CD4-positive, CD25-positive, alpha-beta regulatory T cell (primary cell): ENCODE measurements around the gene FOXC1. TPM values are rescaled to one million over a fixed set of nuclear protein-coding genes. Genes with fewer than 3 reads are reported as not detected.

ENCODE experiments used
- ATAC-seq, 2 donors: fragments of 150-1000 bp; cut with Tn5 transposase; one replicate each; pipeline ENCODE4 v1.10.0; 2021; ENCODE audit warnings: low read depth in 2 of 2, moderate number of reproducible peaks in 2 of 2, moderate library complexity in 1 of 2
- DNase-seq, 3 donors: peaks; one replicate each; pipeline versions ENCODE4 v3.0.0 to v3.0.0-alpha.2; 2012 to 2022; ENCODE audit warnings: mixed read lengths in 1 of 3
- H3K27ac ChIP-seq: one replicate; pipeline ENCODE4 v1.7.0; 2013; ENCODE audit warnings: mild to moderate bottlenecking, low read length; ENCODE audit not compliant: insufficient read depth, poor library complexity, severe bottlenecking
- H3K27me3 ChIP-seq: one replicate; pipeline ENCODE4 v1.7.0; 2013; ENCODE audit warnings: low read length; ENCODE audit not compliant: control insufficient read depth, insufficient read depth
- H3K36me3 ChIP-seq: one replicate; pipeline ENCODE4 v1.7.0; 2013; ENCODE audit warnings: mild to moderate bottlenecking, low read length, moderate library complexity; ENCODE audit not compliant: control insufficient read depth, insufficient read depth
- H3K4me1 ChIP-seq: 2 replicates; pipeline ENCODE4 v1.7.0; 2013; ENCODE audit warnings: mild to moderate bottlenecking, low read length; ENCODE audit not compliant: insufficient read depth, control insufficient read depth, poor library complexity, severe bottlenecking
- H3K4me3 ChIP-seq: one replicate; pipeline ENCODE4 v1.7.0; 2013; ENCODE audit warnings: low read depth, mild to moderate bottlenecking, low read length, moderate library complexity
- H3K9me3 ChIP-seq, 2 experiments: 1 replicate in 1 of 2; 2 replicates in 1 of 2; pipeline ENCODE4 v1.7.0; 2013; ENCODE audit warnings: low read length in 2 of 2, mild to moderate bottlenecking in 1 of 2, moderate library complexity in 1 of 2; ENCODE audit not compliant: control insufficient read depth in 2 of 2
- H3K27ac Mint-ChIP-seq, 3 donors: one replicate each; pipeline ENCODE4 v1.8.0; 2020 to 2022; ENCODE audit warnings: mild to moderate bottlenecking in 3 of 3, mixed read lengths in 3 of 3, moderate library complexity in 2 of 3
- H3K27me3 Mint-ChIP-seq: one replicate; pipeline ENCODE4 v1.8.0; 2022; ENCODE audit warnings: mild to moderate bottlenecking, mixed read lengths
- H3K36me3 Mint-ChIP-seq: one replicate; pipeline ENCODE4 v1.8.0; 2020; ENCODE audit warnings: mixed read lengths
- H3K4me1 Mint-ChIP-seq, 4 donors: one replicate each; pipeline ENCODE4 v1.8.0; 2020 to 2022; ENCODE audit warnings: mixed read lengths in 4 of 4, mild to moderate bottlenecking in 1 of 4
- H3K4me3 Mint-ChIP-seq, 4 donors: one replicate each; pipeline ENCODE4 v1.8.0; 2020 to 2022; ENCODE audit warnings: mild to moderate bottlenecking in 4 of 4, mixed read lengths in 4 of 4, moderate library complexity in 3 of 4
- H3K9me3 Mint-ChIP-seq, 7 donors: one replicate each; pipeline ENCODE4 v1.8.0; 2020 to 2022; ENCODE audit warnings: mixed read lengths in 7 of 7, mild to moderate bottlenecking in 3 of 7, moderate library complexity in 2 of 7
- polyA plus RNA-seq, 4 donors: library from polyadenylated mRNA; unstranded; fragments of 300-500 nt; fragmentation: Illumina TruSeq; gene quantifications; one replicate each; pipeline ENCODE4 v1.2.3, GENCODE V29; 2021
- total RNA-seq: library from RNA; stranded (reverse); gene quantifications from one replicate; pipeline ENCODE4 v1.2.3, GENCODE V29; 2022

Gene FOXC1
- total and polyA plus RNA-seq, 5 donors from 2014 or later = not detected

- Histone ChIP-seq H3K36me3 (no peaks in the 10 kb centered on the region), H3K27me3 (no peaks in the 10 kb centered on the region), H3K4me1 (no peaks in the 10 kb centered on the region), H3K4me3 (no peak overlapping the region), H3K27ac (no peak overlapping the region), H3K9me3 (no peaks in the 10 kb centered on the region)
- no peaks in the 10 kb centered on the region for H3K27me3 Mint-ChIP-seq
- H3K9me3 Mint-ChIP-seq = no peaks in the 10 kb centered on the region
- no peaks in the 10 kb centered on the region for H3K36me3 Mint-ChIP-seq
- DNase-seq = no peak
- ATAC-seq = no peak
- H3K4me1 Mint-ChIP-seq = no peaks in the 10 kb centered on the region
- H3K27ac Mint-ChIP-seq = no peak overlapping the region
- no peak overlapping the region for H3K4me3 Mint-ChIP-seq
Measured at GRCh38 chr6:1657116-1657770, 47.5 kb downstream of the FOXC1 start.

DNA sequence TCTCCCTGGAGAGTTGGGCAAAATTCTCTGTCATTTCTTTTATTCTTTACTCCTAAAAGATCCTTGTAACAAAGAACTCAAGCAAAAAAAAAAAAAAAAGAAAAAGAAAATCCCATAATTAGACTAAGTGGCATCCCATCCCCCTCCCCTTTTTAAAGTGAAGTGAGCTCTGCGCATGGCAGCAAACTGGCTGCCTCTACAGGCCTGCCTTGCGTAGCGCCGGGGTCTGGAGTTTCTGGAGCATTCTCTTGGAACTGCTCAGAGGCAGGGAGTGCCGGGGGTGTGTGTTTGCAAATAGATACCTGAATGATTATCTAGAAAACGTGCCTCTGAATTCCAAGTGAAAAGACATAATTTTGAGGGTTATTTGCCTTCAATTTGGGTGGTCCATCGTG, 48.1 kb downstream of the FOXC1 start:
- Histone ChIP-seq H3K27me3 (no peaks in the 10 kb centered on the region), H3K4me3 (no peak overlapping the region), H3K4me1 (no peaks in the 10 kb centered on the region), H3K36me3 (no peaks in the 10 kb centered on the region), H3K27ac (no peak overlapping the region), H3K9me3 (no peaks in the 10 kb centered on the region)
- DNase-seq (no peak), ATAC-seq (no peak)
- Mint-ChIP-seq H3K27me3 (no peaks in the 10 kb centered on the region), H3K4me1 (no peaks in the 10 kb centered on the region), H3K9me3 (no peaks in the 10 kb centered on the region), H3K4me3 (no peak overlapping the region), H3K36me3 (no peaks in the 10 kb centered on the region), H3K27ac (no peak overlapping the region)

GRCh38 chr6:1658212-1659005, 48.7 kb downstream of the FOXC1 start:
- H3K4me1 ChIP-seq = no peaks in the 10 kb centered on the region
- no peak overlapping the region for H3K27ac ChIP-seq
- H3K27me3 ChIP-seq = no peaks in the 10 kb centered on the region
- DNase-seq (no peak), ATAC-seq (no peak)
- no peaks in the 10 kb centered on the region for H3K36me3 Mint-ChIP-seq
- no peaks in the 10 kb centered on the region for H3K9me3 Mint-ChIP-seq
- no peaks in the 10 kb centered on the region for H3K9me3 ChIP-seq
- H3K4me3 Mint-ChIP-seq = no peak overlapping the region
- H3K4me1 Mint-ChIP-seq = no peaks in the 10 kb centered on the region
- H3K27me3 Mint-ChIP-seq = no peaks in the 10 kb centered on the region
- H3K4me3 ChIP-seq = no peak overlapping the region
- H3K36me3 ChIP-seq = no peaks in the 10 kb centered on the region
- peak overlapping the region in 1 of 3 donors; percentile 5 for H3K27ac Mint-ChIP-seq

DNA sequence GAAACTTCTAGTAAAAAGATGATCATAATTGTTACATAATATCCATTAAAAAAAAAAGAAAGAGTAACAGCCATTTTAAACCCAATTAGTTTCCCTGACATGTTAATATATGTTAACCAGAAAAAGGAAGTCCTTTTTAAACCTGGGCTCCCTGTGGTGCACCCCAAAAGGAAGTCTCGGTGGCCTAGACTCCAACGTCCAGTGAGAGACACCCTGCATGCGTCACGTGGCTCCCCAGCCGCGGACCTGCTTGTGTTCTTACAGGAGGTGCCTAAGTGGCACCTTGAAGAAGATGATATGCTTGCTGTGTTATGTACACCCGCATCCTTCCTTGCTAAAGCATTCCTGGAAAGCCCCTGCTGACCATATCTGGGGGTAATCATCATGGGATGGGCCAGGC, 50.1 kb downstream of the FOXC1 start:
- DNase-seq (no peak), ATAC-seq (no peak)
- Mint-ChIP-seq H3K9me3 (no peaks in the 10 kb centered on the region), H3K36me3 (no peaks in the 10 kb centered on the region), H3K4me1 (no peaks in the 10 kb centered on the region), H3K27ac (no peak overlapping the region), H3K4me3 (no peak overlapping the region), H3K27me3 (no peaks in the 10 kb centered on the region)
- no peak overlapping the region for H3K27ac ChIP-seq
- no peaks in the 10 kb centered on the region for H3K27me3 ChIP-seq
- H3K9me3 ChIP-seq = no peaks in the 10 kb centered on the region
- no peaks in the 10 kb centered on the region for H3K4me1 ChIP-seq
- H3K4me3 ChIP-seq = no peak overlapping the region
- no peaks in the 10 kb centered on the region for H3K36me3 ChIP-seq

GRCh38 chr6:1662534-1662933, 52.8 kb downstream of the FOXC1 start:
- Histone ChIP-seq H3K36me3 (no peaks in the 10 kb centered on the region), H3K27me3 (no peaks in the 10 kb centered on the region), H3K4me3 (no peak overlapping the region), H3K27ac (no peak overlapping the region), H3K9me3 (no peaks in the 10 kb centered on the region), H3K4me1 (no peaks in the 10 kb centered on the region)
- H3K36me3 Mint-ChIP-seq = peaks cover 4% of the 10 kb centered on the region
- H3K9me3 Mint-ChIP-seq = no peaks in the 10 kb centered on the region
- H3K27me3 Mint-ChIP-seq = no peaks in the 10 kb centered on the region
- no peak for DNase-seq
- H3K4me1 Mint-ChIP-seq = no peaks in the 10 kb centered on the region
- H3K4me3 Mint-ChIP-seq = no peak overlapping the region
- H3K27ac Mint-ChIP-seq = no peak overlapping the region
- no peak for ATAC-seq

Other genes with a start within 250 kb of the FOXC1 start
- not detected for gene FOXF2, start 220.3 kb upstream of the FOXC1 start, total RNA-seq
- not detected for gene FOXF2, start 220.3 kb upstream of the FOXC1 start, polyA plus RNA-seq